WTC11 (cell line): ENCODE results near the gene SMAD7. TPM values are rescaled to one million over a fixed set of nuclear protein-coding genes. Genes with fewer than 3 reads are reported as not detected.

ENCODE experiments used
- ATAC-seq: fragments of 200-7000 bp; cut with Tn5 transposase; 2 replicates; pipeline ENCODE4 v1.10.0; 2021; ENCODE audit warnings: mild to moderate bottlenecking, moderate library complexity
- CTCF ChIA-PET: fragments of 300-600 bp; sonication (Branson Sonifier 250); formaldehyde crosslinking; loops from one replicate; lab custom pipeline; 2021; ENCODE audit warnings: antibody characterized with exemption; lab: Charles Lee
- POLR2A ChIA-PET: fragments of 350-600 bp; sonication (Branson Sonifier 250); formaldehyde crosslinking; loops from one replicate; lab custom pipeline; 2021; ENCODE audit warnings: antibody characterized with exemption; lab: Charles Lee
- DNase-seq: peaks from one replicate; pipeline ENCODE4 v3.0.0; 2021; ENCODE audit warnings: low spot score
- H3K27ac Mint-ChIP-seq: 2 replicates; pipeline ENCODE4 v1.8.0; 2021; ENCODE audit warnings: mixed read lengths
- H3K27me3 Mint-ChIP-seq: 2 replicates; pipeline ENCODE4 v1.8.0; 2021; ENCODE audit warnings: low read depth, mild to moderate bottlenecking, moderate library complexity, mixed read lengths
- H3K36me3 Mint-ChIP-seq: 2 replicates; pipeline ENCODE4 v1.8.0; 2021; ENCODE audit warnings: mixed read lengths
- H3K4me1 Mint-ChIP-seq: 2 replicates; pipeline ENCODE4 v1.8.0; 2022; ENCODE audit warnings: mixed read lengths
- H3K4me3 Mint-ChIP-seq: 2 replicates; pipeline ENCODE4 v1.8.0; 2021; ENCODE audit warnings: mild to moderate bottlenecking, moderate library complexity, mixed read lengths
- H3K9me3 Mint-ChIP-seq: 2 replicates; pipeline ENCODE4 v1.8.0; 2021; ENCODE audit warnings: mixed read lengths
- ATF1 ChIP-seq: sonication (generic); formaldehyde crosslinking; IDR thresholded peaks from 2 replicates; pipeline ENCODE4 v1.8.1; 2023; ENCODE audit warnings: mild to moderate bottlenecking, moderate library complexity, missing genetic modification reagents
- MXD4 ChIP-seq: fragments of 250-450 bp; sonication (Bioruptor Pico); IDR thresholded peaks from 2 replicates; pipeline ENCODE4 v1.8.0; 2021; ENCODE audit warnings: mild to moderate bottlenecking, moderate library complexity, borderline replicate concordance
- total RNA-seq: library from RNA; stranded (reverse); gene quantifications from 3 replicates; pipeline ENCODE4 v1.2.3, GENCODE V29; 2021
- TF ChIP-seq, protein P1 (sequence below): sonication (generic); formaldehyde crosslinking; IDR thresholded peaks from 2 replicates; pipeline ENCODE4 v1.8.0; 2023; ENCODE audit warnings: missing genetic modification reagents
- TF ChIP-seq, protein P2 (sequence below): sonication (generic); formaldehyde crosslinking; conservative IDR thresholded peaks from 2 replicates; pipeline ENCODE4 v1.8.1; 2023; ENCODE audit warnings: mild to moderate bottlenecking, low read depth, missing genetic modification reagents, moderate library complexity
- TF ChIP-seq, protein P3 (sequence below): fragments of 250-450 bp; sonication (Bioruptor Pico); IDR thresholded peaks from 2 replicates; pipeline ENCODE4 v1.9.0; 2021; ENCODE audit warnings: mild to moderate bottlenecking
- TF ChIP-seq, protein P4 (sequence below): sonication (generic); formaldehyde crosslinking; IDR thresholded peaks from 2 replicates; pipeline ENCODE4 v1.8.1; 2023; ENCODE audit warnings: mild to moderate bottlenecking, moderate library complexity, missing genetic modification reagents
- TF ChIP-seq, protein P5 (sequence below): sonication (generic); formaldehyde crosslinking; IDR thresholded peaks from 2 replicates; pipeline ENCODE4 v1.8.0; 2022; ENCODE audit warnings: mild to moderate bottlenecking, missing genetic modification reagents
- TF ChIP-seq, protein P6 (sequence below): fragments of 250-450 bp; sonication (Bioruptor Pico); conservative IDR thresholded peaks from 2 replicates; pipeline ENCODE4 v1.9.0; 2021; ENCODE audit warnings: mild to moderate bottlenecking
- TF ChIP-seq, protein P7 (sequence below): sonication (generic); formaldehyde crosslinking; IDR thresholded peaks from 2 replicates; pipeline ENCODE4 v1.8.1; 2022; ENCODE audit warnings: mild to moderate bottlenecking, missing genetic modification reagents, moderate library complexity, borderline replicate concordance

The SMAD7 gene
- total RNA-seq, 1 experiment from 2014 or later: 44.7 TPM

DNA sequence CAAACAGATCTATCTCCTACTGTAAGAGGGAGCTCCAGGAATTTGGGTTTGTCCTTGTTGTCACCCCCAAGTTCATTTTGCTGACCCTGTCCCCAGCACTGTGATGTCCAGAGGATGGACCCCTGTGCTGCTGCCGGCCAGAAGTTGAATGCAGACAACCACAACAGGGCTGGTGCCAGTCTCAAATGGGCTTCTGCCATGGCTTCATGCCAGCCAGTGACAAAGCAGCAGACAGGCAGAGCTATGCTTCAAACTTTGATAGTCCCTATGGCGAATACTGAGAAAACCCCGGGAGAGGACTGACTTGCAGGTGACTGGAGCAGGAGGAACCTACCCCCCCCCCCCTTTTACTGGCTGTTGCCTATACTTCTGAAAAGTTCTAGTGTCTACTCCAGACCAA, 3.2 kb downstream of the SMAD7 start:
- TF ChIP-seq, protein P1, sequence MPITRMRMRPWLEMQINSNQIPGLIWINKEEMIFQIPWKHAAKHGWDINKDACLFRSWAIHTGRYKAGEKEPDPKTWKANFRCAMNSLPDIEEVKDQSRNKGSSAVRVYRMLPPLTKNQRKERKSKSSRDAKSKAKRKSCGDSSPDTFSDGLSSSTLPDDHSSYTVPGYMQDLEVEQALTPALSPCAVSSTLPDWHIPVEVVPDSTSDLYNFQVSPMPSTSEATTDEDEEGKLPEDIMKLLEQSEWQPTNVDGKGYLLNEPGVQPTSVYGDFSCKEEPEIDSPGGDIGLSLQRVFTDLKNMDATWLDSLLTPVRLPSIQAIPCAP (CRISPR knock-in tag): no peak
- TF ChIP-seq ATF1 (CRISPR knock-in tag): no peak
- TF ChIP-seq, protein P2, sequence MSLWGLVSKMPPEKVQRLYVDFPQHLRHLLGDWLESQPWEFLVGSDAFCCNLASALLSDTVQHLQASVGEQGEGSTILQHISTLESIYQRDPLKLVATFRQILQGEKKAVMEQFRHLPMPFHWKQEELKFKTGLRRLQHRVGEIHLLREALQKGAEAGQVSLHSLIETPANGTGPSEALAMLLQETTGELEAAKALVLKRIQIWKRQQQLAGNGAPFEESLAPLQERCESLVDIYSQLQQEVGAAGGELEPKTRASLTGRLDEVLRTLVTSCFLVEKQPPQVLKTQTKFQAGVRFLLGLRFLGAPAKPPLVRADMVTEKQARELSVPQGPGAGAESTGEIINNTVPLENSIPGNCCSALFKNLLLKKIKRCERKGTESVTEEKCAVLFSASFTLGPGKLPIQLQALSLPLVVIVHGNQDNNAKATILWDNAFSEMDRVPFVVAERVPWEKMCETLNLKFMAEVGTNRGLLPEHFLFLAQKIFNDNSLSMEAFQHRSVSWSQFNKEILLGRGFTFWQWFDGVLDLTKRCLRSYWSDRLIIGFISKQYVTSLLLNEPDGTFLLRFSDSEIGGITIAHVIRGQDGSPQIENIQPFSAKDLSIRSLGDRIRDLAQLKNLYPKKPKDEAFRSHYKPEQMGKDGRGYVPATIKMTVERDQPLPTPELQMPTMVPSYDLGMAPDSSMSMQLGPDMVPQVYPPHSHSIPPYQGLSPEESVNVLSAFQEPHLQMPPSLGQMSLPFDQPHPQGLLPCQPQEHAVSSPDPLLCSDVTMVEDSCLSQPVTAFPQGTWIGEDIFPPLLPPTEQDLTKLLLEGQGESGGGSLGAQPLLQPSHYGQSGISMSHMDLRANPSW (CRISPR knock-in tag): no peak
- TF ChIP-seq, protein P3, sequence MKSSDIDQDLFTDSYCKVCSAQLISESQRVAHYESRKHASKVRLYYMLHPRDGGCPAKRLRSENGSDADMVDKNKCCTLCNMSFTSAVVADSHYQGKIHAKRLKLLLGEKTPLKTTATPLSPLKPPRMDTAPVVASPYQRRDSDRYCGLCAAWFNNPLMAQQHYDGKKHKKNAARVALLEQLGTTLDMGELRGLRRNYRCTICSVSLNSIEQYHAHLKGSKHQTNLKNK: peak; percentile 26; the same call in 1 of the 2 replicates
- DNase-seq: no peak
- Mint-ChIP-seq H3K9me3 (no peaks in the 10 kb centered on the region), H3K27ac (peak overlapping the region; percentile 54), H3K4me1 (peaks cover 58% of the 10 kb centered on the region), H3K36me3 (peaks cover 43% of the 10 kb centered on the region), H3K27me3 (no peaks in the 10 kb centered on the region; the same call in 1 of the 2 replicates), H3K4me3 (peak overlapping the region; percentile 97)
- CTCF ChIA-PET: no interaction called here
- no peak for ATAC-seq
- POLR2A ChIA-PET: interaction anchor here (0.7 to 1.2 kb wide), 3 partner anchors 10 to 236 kb away, joined by 3 to 7 read pairs (median 3); no protein-coding TSS in a partner anchor

DNA sequence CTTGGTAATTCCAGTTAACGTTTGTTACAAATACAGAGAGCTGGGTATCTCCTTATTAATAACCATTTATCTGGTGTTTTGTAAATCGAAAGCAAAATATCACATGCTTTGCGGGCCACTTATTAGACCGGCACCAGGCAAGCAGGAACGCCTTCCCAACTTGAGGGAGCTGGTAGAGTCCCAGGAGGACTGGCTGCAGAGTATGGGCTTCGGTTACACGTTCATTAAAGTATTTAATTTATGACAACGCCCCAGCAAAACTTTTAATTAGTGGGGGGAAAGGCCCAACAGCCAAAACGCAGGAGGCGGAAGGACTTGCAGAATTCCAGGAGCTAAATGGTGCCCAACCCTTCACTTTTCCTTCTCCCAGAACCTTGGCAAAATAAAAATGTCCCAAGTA, 3.7 kb downstream of the SMAD7 start:
- Mint-ChIP-seq H3K27me3 (no peaks in the 10 kb centered on the region; the same call in 1 of the 2 replicates), H3K4me3 (peak overlapping the region; percentile 97), H3K36me3 (peaks cover 46% of the 10 kb centered on the region), H3K27ac (peak overlapping the region; percentile 54), H3K9me3 (no peaks in the 10 kb centered on the region), H3K4me1 (peaks cover 62% of the 10 kb centered on the region)
- no peak for ATAC-seq
- ChIA-PET POLR2A (interaction anchor here (0.7 to 1.2 kb wide), 4 partner anchors 9 to 251 kb away, joined by 3 to 7 read pairs (median 3); no protein-coding TSS in a partner anchor), CTCF (interaction anchor here (1.8 kb wide), 1 partner anchor 10 kb away, joined by 4 read pairs; no protein-coding TSS in a partner anchor)
- no peak for TF ChIP-seq MXD4 (CRISPR knock-in tag)
- TF ChIP-seq, protein P4, sequence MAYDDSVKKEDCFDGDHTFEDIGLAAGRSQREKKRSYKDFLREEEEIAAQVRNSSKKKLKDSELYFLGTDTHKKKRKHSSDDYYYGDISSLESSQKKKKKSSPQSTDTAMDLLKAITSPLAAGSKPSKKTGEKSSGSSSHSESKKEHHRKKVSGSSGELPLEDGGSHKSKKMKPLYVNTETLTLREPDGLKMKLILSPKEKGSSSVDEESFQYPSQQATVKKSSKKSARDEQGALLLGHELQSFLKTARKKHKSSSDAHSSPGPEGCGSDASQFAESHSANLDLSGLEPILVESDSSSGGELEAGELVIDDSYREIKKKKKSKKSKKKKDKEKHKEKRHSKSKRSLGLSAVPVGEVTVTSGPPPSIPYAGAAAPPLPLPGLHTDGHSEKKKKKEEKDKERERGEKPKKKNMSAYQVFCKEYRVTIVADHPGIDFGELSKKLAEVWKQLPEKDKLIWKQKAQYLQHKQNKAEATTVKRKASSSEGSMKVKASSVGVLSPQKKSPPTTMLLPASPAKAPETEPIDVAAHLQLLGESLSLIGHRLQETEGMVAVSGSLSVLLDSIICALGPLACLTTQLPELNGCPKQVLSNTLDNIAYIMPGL: no peak
- TF ChIP-seq, protein P5, sequence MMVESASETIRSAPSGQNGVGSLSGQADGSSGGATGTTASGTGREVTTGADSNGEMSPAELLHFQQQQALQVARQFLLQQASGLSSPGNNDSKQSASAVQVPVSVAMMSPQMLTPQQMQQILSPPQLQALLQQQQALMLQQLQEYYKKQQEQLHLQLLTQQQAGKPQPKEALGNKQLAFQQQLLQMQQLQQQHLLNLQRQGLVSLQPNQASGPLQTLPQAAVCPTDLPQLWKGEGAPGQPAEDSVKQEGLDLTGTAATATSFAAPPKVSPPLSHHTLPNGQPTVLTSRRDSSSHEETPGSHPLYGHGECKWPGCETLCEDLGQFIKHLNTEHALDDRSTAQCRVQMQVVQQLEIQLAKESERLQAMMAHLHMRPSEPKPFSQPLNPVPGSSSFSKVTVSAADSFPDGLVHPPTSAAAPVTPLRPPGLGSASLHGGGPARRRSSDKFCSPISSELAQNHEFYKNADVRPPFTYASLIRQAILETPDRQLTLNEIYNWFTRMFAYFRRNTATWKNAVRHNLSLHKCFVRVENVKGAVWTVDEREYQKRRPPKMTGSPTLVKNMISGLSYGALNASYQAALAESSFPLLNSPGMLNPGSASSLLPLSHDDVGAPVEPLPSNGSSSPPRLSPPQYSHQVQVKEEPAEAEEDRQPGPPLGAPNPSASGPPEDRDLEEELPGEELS: no peak
- TF ChIP-seq, protein P6, sequence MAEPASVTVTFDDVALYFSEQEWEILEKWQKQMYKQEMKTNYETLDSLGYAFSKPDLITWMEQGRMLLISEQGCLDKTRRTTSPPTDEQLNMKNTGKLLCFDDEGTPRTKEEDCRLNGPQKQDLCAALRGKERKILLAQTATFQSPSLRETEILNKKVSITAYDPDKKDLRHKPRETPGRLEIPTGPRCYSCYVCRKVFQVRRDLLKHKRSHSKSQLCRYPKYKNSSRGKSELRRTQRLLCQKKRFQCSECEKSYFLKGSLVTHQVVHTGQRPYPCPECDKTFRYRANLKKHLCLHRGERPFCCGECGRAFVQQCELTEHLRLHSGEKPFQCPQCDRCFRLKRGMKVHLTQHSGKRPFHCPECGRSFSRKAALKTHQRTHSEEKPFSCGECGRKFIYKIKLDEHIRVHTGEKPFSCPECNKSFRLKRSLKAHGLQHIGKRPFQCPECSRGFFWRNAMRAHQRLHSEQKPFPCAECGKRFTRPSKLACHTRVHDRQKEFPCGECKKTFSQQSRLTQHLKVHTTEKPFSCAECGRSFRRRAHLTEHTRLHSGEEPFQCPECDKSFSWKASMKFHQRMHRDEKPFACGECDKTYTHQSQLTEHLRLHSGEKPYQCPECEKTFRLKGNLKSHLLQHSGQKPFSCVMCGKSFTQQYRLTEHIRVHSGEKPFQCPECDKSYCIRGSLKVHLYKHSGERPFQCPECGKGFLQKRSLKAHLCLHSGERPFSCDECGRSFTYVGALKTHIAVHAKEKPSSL: no peak
- TF ChIP-seq, protein P7, sequence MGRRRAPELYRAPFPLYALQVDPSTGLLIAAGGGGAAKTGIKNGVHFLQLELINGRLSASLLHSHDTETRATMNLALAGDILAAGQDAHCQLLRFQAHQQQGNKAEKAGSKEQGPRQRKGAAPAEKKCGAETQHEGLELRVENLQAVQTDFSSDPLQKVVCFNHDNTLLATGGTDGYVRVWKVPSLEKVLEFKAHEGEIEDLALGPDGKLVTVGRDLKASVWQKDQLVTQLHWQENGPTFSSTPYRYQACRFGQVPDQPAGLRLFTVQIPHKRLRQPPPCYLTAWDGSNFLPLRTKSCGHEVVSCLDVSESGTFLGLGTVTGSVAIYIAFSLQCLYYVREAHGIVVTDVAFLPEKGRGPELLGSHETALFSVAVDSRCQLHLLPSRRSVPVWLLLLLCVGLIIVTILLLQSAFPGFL (CRISPR knock-in tag): no peak
- DNase-seq: no peak
